GM18861 (cell line): ENCODE data around the gene GABRA5.
"Not testable (repeated sequence)": the region's sequence is repeated elsewhere in the genome, so short reads cannot be mapped to it uniquely, and the experiment has no call there.

Experiments used
- ATAC-seq: cut with Tn5 transposase; IDR thresholded peaks from one replicate; pipeline ENCODE4 v1.9.1; 2021; ENCODE audit not compliant: unreplicated experiment

Gene GABRA5

GRCh38 chr15:26866298-26867199 is at the start of gene GABRA5:
Gene GABRA5 (plus strand): TSS chr15:26867062. CDS start chr15:26869249, 2,187 bp downstream.
- no peak for ATAC-seq

- ATAC-seq: not testable (repeated sequence)
These were observed 35.7 kb upstream of the GABRA5 start for GRCh38 chr15:26831191-26831590.

GRCh38 chr15:26831951-26832350 is 34.9 kb upstream of the GABRA5 start:
- ATAC-seq: no peak

GRCh38 chr15:26838742-26839460 is 28.0 kb upstream of the GABRA5 start:
- ATAC-seq: no peak

GRCh38 chr15:26841514-26841913 is 25.3 kb upstream of the GABRA5 start:
- ATAC-seq: no peak

GRCh38 chr15:26841941-26842340 is 24.9 kb upstream of the GABRA5 start:
- ATAC-seq: no peak

- ATAC-seq: no peak
These were observed 24.5 kb upstream of the GABRA5 start for GRCh38 chr15:26842391-26842790.

- ATAC-seq: no peak
These were observed 22.0 kb upstream of the GABRA5 start for GRCh38 chr15:26844901-26845300.

GRCh38 chr15:26848498-26848897 is 18.4 kb upstream of the GABRA5 start:
- no peak for ATAC-seq

GRCh38 chr15:26850161-26850560 is 16.7 kb upstream of the GABRA5 start:
- ATAC-seq: no peak

- no peak for ATAC-seq
These were observed 13.9 kb upstream of the GABRA5 start for GRCh38 chr15:26852980-26853379.

GRCh38 chr15:26854435-26854834 is 12.4 kb upstream of the GABRA5 start:
- ATAC-seq: no peak

GRCh38 chr15:26864664-26865191 is 2.1 kb upstream of the GABRA5 start:
- ATAC-seq: no peak

GRCh38 chr15:26867200-26868007 is 542 bp downstream of the GABRA5 start:
- no peak for ATAC-seq

GRCh38 chr15:26868029-26868685 is 1.3 kb downstream of the GABRA5 start:
- ATAC-seq: no peak

- no peak for ATAC-seq
These were observed 2.8 kb downstream of the GABRA5 start for GRCh38 chr15:26869628-26870027.

GRCh38 chr15:26870346-26870745 is 3.5 kb downstream of the GABRA5 start:
- ATAC-seq: no peak

GRCh38 chr15:26872206-26872605 is 5.3 kb downstream of the GABRA5 start:
- ATAC-seq: no peak

GRCh38 chr15:26873846-26874245 is 7.0 kb downstream of the GABRA5 start:
- no peak for ATAC-seq

GRCh38 chr15:26874774-26875475 is 8.1 kb downstream of the GABRA5 start:
- ATAC-seq: no peak
